ENCODE data around the gene HSPG2. TPM values are rescaled to one million over a fixed set of nuclear protein-coding genes. Genes with fewer than 3 reads are reported as not detected.

HSPG2 gene
- total and polyA plus RNA-seq, 9 of the 15 experiments (the other 6 are each of a cell fraction or from before 2014, with no cell fraction given) = 0.14 to 160 (median 15.7) TPM

GRCh38 chr1:21924503-21925005 lies 12.6 kb downstream of the HSPG2 start (continued):
- TF ChIP-seq ZNF395 (CRISPR knock-in tag; IDR thresholded peaks at IDR 0.05) (no peak), ZNF695 (CRISPR knock-in tag; IDR thresholded peaks at IDR 0.05) (no peak), PBX2 (CRISPR knock-in tag; IDR thresholded peaks at IDR 0.05; ENCODE audit: low read depth) (no peak), PBX2 (tag; conservative IDR thresholded peaks at IDR 0.05; ENCODE audit: low read depth) (no peak), DPF2 (IDR thresholded peaks at IDR 0.05) (peak; percentile 28; the same call in 1 of the 2 replicates), RBM25 (IDR thresholded peaks at IDR 0.05; ENCODE audit: low read depth, low read length, severe bottlenecking) (peak; percentile 25), RBM15 (IDR thresholded peaks at IDR 0.05; ENCODE audit: insufficient read depth, low read length) (no peak), GTF2B (IDR thresholded peaks at IDR 0.05; ENCODE audit: extremely low read depth, insufficient read length) (no peak), NR2C1 (IDR thresholded peaks at IDR 0.05) (no peak), NR2C1 (tag; IDR thresholded peaks at IDR 0.05) (no peak; the same call in 1 of the 2 replicates), ZNF76 (CRISPR knock-in tag; IDR thresholded peaks at IDR 0.05; ENCODE audit: borderline replicate concordance) (peak; percentile 55; the same call in 1 of the 2 replicates), FOXK1 (CRISPR knock-in tag; IDR thresholded peaks at IDR 0.05; ENCODE audit: borderline replicate concordance) (0 out of 2 replicates have a peak, but pooled peaks have one; percentile 53), ESRRA (IDR thresholded peaks at IDR 0.05; ENCODE audit: borderline replicate concordance, low read depth) (0 out of 2 replicates have a peak, but pooled peaks have one; percentile 42), CEBPG (CRISPR knock-in tag; IDR thresholded peaks at IDR 0.05) (peak; percentile 49; the same call in 1 of the 2 replicates), CEBPG (tag; conservative IDR thresholded peaks at IDR 0.05 in 1 of 2, IDR thresholded peaks at IDR 0.05 in 1 of 2) (no peak), GMEB1 (CRISPR knock-in tag; IDR thresholded peaks at IDR 0.05) (0 out of 2 replicates have a peak, but pooled peaks have one; percentile 29), SMAD4 (CRISPR knock-in tag; conservative IDR thresholded peaks at IDR 0.05) (0 out of 2 replicates have a peak, but pooled peaks have one; percentile 54)
